ENCODE results near the gene INPP5A.

Gene INPP5A

DNA sequence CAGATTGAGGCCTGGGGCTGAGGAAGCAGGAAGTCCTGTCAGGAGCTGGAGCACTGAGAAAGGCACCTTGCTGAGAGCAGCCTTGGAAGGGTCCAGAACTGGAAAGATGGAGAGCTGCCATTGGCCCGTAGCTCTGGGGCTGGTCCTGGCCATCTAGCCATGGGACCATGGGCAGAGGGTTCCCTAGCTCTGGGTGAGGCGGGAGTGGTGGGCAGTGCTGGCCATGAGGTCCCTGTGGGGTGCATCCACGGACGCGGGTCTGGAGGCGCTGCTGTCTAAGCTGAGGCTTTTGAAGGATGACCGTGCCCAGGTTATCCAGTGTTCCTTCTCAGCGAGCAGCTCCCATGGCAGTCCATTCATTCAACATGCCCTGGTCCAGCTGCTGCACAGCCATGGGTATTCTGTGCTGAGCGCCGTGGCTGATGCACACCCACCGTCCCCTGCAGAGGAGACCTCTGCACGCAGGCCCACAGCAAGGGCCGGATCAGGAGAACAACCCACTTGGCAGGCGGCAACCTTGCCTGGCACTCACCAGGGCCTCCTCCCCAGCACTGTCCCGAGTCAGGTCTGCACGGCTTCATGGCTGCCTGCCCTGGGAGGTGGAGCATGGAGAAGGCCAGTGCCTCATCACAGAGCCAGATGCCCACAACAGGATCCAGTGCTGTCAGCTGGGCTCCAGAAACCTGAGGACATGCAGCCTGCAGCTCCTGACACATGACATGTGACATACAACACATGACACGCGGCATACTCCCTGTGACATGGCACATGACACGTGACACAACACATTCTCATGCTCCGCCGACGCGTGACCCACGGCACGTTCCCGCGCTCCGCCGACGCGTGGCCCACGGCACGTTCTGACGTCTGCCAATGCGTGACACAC lies 121.9 kb downstream of the INPP5A start:
- H3K27ac ChIP-seq (ENCODE audit: low read depth, low read length), result no peak overlapping the region
- no peaks in the 10 kb centered on the region for H3K27me3 ChIP-seq (ENCODE audit: control insufficient read depth, insufficient read depth, low read length)

DNA sequence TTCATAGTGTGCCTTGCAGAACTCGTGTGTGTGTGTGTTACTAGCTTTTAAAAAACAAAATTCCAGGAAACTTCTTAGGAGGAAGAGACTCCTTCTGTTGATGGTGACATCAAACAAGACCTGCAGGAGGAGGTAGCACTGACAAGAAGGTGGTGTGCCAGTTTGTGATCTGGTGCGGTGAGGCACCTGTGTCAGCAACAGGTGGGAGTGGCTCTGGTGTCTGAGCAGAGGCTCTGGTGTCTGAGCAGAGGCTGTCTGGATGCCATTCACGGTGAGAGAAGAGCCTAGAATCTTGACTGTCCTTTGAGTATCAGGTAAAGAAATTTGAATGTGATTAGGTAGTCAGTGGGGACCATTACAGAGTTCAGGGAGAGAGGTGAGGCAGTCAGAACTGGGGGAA lies 122.8 kb downstream of the INPP5A start:
- Histone ChIP-seq H3K36me3 (ENCODE audit: control insufficient read depth, insufficient read depth, low read length) (peaks cover 8% of the 10 kb centered on the region), H3K9ac (ENCODE audit: low read length) (no peak overlapping the region), H3K27ac (ENCODE audit: low read depth, low read length) (no peak overlapping the region)

More for the DNA sequence above, 121.9 kb downstream of the INPP5A start:
- Histone ChIP-seq H3K9ac (ENCODE audit: low read length) (no peak overlapping the region), H3K4me3 (ENCODE audit: low read length) (no peak overlapping the region), H3K36me3 (ENCODE audit: control insufficient read depth, insufficient read depth, low read length) (peaks cover 8% of the 10 kb centered on the region), H3K4me1 (ENCODE audit: control insufficient read depth, insufficient read depth, low read length) (peaks cover 6% of the 10 kb centered on the region)

DNA sequence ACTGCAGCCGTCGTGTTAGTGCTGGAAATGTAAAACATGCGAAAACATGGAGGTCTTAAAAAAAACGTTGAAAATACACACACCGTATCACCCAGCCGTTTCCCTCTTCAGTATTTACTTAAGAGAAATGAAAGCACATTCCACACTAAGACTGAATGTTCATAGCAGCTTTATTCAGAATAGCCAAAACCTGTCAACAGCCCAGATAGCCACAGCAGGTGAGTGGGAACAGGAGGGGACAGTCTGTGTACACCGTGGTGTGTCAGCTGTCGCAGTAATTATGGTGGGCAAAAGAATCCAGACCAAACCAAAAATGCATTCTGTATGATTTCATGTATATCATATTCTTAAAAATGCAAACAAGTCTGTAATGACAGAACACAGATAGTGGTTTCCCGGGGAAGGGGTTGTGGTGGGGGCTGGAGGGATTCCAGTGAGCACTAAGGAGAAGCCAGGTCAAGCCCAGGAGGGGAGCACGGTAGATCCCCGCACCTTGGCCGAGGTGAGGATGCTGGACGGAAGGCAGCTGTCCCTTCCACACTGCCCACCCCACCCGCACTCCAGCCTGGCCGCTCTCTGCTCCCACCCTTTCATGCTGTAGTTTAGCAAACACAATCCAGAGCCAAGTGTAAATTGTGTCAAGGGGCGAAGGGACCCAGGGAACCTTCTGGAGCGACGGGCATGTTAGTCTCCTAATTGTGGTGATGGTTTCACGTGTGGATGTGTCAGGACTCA lies 124.8 kb downstream of the INPP5A start:
- H3K27me3 ChIP-seq (ENCODE audit: control insufficient read depth, insufficient read depth, low read length), result no peaks in the 10 kb centered on the region
- no peak overlapping the region for H3K27ac ChIP-seq (ENCODE audit: low read depth, low read length)
- peaks cover 8% of the 10 kb centered on the region for H3K36me3 ChIP-seq (ENCODE audit: control insufficient read depth, insufficient read depth, low read length)
- H3K9ac ChIP-seq (ENCODE audit: low read length), result no peak overlapping the region
- H3K4me3 ChIP-seq (ENCODE audit: low read length), result no peak overlapping the region
- H3K4me1 ChIP-seq (ENCODE audit: control insufficient read depth, insufficient read depth, low read length), result peaks cover 6% of the 10 kb centered on the region

More for the DNA sequence above, 122.8 kb downstream of the INPP5A start:
- Histone ChIP-seq H3K4me3 (ENCODE audit: low read length) (no peak overlapping the region), H3K27me3 (ENCODE audit: control insufficient read depth, insufficient read depth, low read length) (no peaks in the 10 kb centered on the region), H3K4me1 (ENCODE audit: control insufficient read depth, insufficient read depth, low read length) (peaks cover 6% of the 10 kb centered on the region)

DNA sequence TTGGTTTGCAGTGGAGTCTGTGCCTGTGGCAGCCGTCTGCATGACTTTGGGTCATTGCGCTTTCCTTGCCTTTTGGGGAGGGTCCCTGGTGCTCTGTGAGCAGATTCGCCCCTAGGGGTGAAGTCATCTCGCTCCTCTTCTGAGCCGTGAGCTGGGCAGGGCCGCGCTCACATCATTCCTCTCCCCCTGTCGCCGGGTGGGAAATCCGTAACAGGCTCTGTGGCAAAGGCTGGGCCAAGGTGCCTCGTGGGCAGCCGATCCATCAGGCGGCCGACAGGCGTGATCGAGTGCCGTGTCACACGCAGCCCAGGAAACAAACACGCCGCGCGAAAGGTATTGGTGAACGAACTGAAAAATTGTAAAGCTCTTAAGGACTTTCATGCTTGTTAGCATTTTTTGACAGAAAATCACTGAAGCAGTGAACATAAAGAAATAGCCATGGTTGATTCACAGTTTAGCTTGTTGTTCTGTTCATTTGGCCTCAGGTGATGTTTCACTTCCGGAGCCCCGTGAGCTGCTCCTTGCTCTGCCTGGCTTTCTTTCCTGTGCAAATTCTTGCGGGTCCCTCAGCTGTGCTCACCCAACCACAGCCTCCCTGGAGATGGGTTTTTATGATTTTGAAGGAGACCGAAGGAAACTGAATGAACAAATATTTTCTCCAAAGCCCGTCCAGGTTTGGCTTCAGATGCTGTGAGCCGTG lies 126.2 kb downstream of the INPP5A start:
- Histone ChIP-seq H3K36me3 (ENCODE audit: control insufficient read depth, insufficient read depth, low read length) (peaks cover 8% of the 10 kb centered on the region), H3K4me3 (ENCODE audit: low read length) (no peak overlapping the region), H3K9ac (ENCODE audit: low read length) (no peak overlapping the region), H3K4me1 (ENCODE audit: control insufficient read depth, insufficient read depth, low read length) (peaks cover 6% of the 10 kb centered on the region), H3K27me3 (ENCODE audit: control insufficient read depth, insufficient read depth, low read length) (no peaks in the 10 kb centered on the region), H3K27ac (ENCODE audit: low read depth, low read length) (no peak overlapping the region)

DNA sequence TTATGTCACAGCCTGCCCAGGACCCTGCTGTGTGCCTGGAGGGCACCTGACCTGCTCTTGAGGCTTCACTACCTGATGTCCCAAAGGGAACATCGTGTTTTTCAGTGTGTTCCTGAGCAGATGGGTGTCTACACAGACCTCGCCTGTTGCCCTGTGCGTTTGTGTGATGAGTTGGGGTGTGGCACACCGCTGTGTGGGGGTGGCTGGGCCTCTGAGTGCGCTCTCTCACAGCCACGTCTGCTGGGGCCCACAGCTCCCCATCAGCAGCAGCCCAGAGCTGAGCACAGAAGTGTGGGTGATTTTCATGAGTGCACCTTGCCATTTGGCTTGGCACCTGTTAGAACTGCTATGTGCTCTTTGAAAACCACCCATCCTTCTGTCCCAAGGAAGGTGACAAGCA lies 126.8 kb downstream of the INPP5A start:
- H3K36me3 ChIP-seq (ENCODE audit: control insufficient read depth, insufficient read depth, low read length), result peaks cover 8% of the 10 kb centered on the region
- H3K4me1 ChIP-seq (ENCODE audit: control insufficient read depth, insufficient read depth, low read length), result peaks cover 3% of the 10 kb centered on the region

DNA sequence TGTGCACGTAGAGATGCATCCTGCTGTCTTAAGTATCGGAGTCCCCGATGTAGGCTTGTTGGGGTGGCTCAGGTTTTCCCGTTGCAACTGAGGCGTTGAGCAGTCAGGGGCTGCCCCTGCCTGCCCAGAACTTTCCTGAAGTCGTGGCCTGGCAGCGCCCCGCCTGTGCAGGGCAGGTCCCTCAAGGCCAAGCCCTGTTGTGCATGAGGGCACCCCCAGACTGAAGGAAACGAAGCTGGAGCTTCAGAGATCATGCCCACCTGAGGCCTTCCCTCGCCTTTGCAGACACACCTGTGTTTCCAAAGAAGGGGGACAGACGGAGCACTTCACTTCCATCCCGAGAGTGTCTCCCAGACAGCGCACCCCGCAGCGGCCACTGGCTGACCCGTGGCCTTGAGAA lies 127.3 kb downstream of the INPP5A start:
- Histone ChIP-seq H3K4me3 (ENCODE audit: low read length) (no peak overlapping the region), H3K27me3 (ENCODE audit: control insufficient read depth, insufficient read depth, low read length) (no peaks in the 10 kb centered on the region), H3K27ac (ENCODE audit: low read depth, low read length) (no peak overlapping the region), H3K9ac (ENCODE audit: low read length) (no peak overlapping the region), H3K36me3 (ENCODE audit: control insufficient read depth, insufficient read depth, low read length) (peaks cover 4% of the 10 kb centered on the region), H3K4me1 (ENCODE audit: control insufficient read depth, insufficient read depth, low read length) (peaks cover 3% of the 10 kb centered on the region)

More for the DNA sequence above, 126.8 kb downstream of the INPP5A start:
- no peak overlapping the region for H3K4me3 ChIP-seq (ENCODE audit: low read length)
- no peak overlapping the region for H3K27ac ChIP-seq (ENCODE audit: low read depth, low read length)
- H3K9ac ChIP-seq (ENCODE audit: low read length), result no peak overlapping the region
- H3K27me3 ChIP-seq (ENCODE audit: control insufficient read depth, insufficient read depth, low read length), result no peaks in the 10 kb centered on the region

DNA sequence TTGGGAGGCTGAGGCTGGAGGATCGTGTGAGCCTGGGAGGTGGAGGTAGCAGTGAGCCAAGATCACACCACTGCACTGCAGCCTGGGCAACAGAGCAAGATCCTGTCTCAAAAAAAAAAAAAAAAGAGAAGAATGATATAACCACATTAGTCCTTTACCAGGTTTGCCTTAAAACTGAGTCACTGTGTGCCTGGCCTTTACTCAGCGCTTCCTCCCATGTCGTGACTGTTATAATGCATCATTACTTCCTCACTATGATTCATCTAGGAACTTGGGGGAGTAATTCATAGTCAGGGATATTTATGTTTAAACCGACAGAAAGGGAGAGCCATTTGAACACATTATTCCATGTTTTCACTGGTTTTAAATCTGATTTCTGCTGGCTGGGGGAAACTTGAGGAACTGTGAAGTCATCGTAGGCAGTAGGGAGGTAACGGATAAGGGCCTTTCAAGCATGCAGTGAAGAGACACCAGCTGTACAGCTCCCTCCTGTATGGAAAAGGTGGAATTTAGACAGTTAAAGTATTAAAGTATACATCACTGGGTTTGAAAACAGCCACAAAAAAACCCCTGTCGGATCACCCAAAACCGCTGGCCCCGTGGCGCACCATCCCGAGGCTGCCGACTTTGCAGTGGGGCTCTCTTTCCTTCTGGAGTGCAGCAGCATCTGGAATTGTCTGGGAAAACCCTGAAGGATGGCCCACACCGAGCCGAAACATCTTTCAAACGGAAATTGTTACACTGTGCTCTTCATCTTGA lies 128.5 kb downstream of the INPP5A start:
- peaks cover 3% of the 10 kb centered on the region for H3K4me1 ChIP-seq (ENCODE audit: control insufficient read depth, insufficient read depth, low read length)

DNA sequence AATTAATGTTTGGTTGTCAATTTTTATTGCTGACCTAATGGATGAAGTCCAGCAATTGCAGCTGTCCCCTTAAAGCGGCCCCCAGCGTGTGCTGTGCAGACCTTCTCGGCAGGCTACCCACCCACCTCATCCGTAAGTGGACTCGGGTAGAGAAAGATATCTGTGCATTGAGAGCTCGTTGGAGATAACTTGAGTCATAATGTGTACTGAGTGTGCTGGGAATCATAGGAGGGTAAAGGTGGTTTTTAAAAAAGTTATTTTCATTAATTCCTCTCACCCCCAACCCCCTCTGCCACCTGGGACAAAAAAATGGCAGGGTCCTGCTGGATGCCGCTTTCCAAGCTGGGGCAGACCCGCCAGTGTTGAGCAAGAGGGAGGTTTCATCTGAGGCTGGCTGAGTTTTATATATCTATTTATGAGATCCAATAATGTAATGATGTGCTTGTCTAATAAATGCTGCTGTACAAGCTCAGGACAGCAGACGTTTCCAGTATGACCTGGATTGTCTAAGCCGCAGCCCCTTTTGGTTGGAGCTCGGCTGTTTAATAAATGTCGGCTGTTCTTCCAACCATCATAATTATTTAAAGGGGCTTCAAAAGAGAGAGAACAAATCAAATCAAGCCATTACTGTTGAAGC lies 129.2 kb downstream of the INPP5A start:
- peaks cover 2% of the 10 kb centered on the region for H3K36me3 ChIP-seq (ENCODE audit: control insufficient read depth, insufficient read depth, low read length)
- H3K4me1 ChIP-seq (ENCODE audit: control insufficient read depth, insufficient read depth, low read length), result peaks cover 3% of the 10 kb centered on the region
- no peak overlapping the region for H3K27ac ChIP-seq (ENCODE audit: low read depth, low read length)
- H3K4me3 ChIP-seq (ENCODE audit: low read length), result no peak overlapping the region
- no peak overlapping the region for H3K9ac ChIP-seq (ENCODE audit: low read length)
- no peaks in the 10 kb centered on the region for H3K27me3 ChIP-seq (ENCODE audit: control insufficient read depth, insufficient read depth, low read length)

More for the DNA sequence above, 128.5 kb downstream of the INPP5A start:
- no peak overlapping the region for H3K27ac ChIP-seq (ENCODE audit: low read depth, low read length)
- H3K4me3 ChIP-seq (ENCODE audit: low read length), result no peak overlapping the region
- no peaks in the 10 kb centered on the region for H3K27me3 ChIP-seq (ENCODE audit: control insufficient read depth, insufficient read depth, low read length)
- H3K36me3 ChIP-seq (ENCODE audit: control insufficient read depth, insufficient read depth, low read length), result peaks cover 2% of the 10 kb centered on the region
- no peak overlapping the region for H3K9ac ChIP-seq (ENCODE audit: low read length)

DNA sequence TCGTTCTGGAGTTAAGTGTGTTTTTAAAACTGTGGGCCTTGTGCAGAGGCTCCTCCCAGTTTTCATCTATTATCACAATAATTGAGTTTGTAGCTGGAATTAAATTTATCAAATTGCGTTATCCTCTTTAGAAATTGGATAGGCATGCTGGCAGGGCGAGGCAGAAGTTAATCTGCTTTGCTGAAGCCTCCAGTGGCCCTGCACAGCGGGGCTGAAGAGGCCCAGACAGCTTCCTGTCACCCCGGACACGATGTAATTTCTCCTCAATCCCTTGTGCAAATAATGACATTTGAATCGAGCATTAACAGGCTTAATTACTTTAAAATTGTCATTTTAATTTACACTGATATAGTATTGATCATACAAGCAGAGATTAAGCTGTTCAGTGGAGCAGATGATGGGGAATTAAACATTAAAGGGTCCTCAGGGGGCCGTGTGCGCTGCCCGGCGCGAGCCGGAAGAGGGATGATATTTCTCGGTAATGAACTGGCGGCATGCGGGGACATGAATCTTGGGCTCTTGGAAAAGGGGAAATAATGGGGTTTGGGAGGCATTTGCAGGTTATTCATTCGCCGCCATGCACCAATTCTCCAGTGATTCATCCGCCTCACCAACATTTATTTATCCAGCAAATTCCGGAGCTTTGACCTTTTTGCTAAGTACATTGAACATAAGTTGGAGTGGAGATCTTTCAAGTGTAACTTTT lies 129.9 kb downstream of the INPP5A start:
- no peak overlapping the region for H3K9ac ChIP-seq (ENCODE audit: low read length)
- H3K4me1 ChIP-seq (ENCODE audit: control insufficient read depth, insufficient read depth, low read length), result no peaks in the 10 kb centered on the region
- no peaks in the 10 kb centered on the region for H3K27me3 ChIP-seq (ENCODE audit: control insufficient read depth, insufficient read depth, low read length)
- no peak overlapping the region for H3K4me3 ChIP-seq (ENCODE audit: low read length)
- peaks cover 2% of the 10 kb centered on the region for H3K36me3 ChIP-seq (ENCODE audit: control insufficient read depth, insufficient read depth, low read length)
- H3K27ac ChIP-seq (ENCODE audit: low read depth, low read length), result no peak overlapping the region

DNA sequence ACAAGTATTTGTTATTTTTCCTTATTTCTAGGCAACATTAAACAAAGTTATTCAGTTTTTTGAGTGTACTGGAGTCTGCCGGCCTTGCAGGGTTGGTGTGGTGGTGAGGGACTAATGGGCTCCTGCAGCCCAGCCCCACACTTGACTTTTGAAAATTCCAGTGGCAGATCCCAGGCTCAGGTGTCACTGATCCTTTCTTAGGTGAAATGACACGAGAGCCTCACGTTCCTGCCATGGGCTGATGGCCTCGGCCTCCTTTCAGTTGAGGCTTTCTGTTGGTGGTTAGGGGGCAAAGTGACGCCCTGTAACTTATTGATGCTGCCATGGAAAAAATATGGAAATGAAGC lies 130.4 kb downstream of the INPP5A start:
- peaks cover 2% of the 10 kb centered on the region for H3K36me3 ChIP-seq (ENCODE audit: control insufficient read depth, insufficient read depth, low read length)
- no peaks in the 10 kb centered on the region for H3K4me1 ChIP-seq (ENCODE audit: control insufficient read depth, insufficient read depth, low read length)
- no peak overlapping the region for H3K9ac ChIP-seq (ENCODE audit: low read length)
- H3K27ac ChIP-seq (ENCODE audit: low read depth, low read length), result no peak overlapping the region
- no peaks in the 10 kb centered on the region for H3K27me3 ChIP-seq (ENCODE audit: control insufficient read depth, insufficient read depth, low read length)
- no peak overlapping the region for H3K4me3 ChIP-seq (ENCODE audit: low read length)

DNA sequence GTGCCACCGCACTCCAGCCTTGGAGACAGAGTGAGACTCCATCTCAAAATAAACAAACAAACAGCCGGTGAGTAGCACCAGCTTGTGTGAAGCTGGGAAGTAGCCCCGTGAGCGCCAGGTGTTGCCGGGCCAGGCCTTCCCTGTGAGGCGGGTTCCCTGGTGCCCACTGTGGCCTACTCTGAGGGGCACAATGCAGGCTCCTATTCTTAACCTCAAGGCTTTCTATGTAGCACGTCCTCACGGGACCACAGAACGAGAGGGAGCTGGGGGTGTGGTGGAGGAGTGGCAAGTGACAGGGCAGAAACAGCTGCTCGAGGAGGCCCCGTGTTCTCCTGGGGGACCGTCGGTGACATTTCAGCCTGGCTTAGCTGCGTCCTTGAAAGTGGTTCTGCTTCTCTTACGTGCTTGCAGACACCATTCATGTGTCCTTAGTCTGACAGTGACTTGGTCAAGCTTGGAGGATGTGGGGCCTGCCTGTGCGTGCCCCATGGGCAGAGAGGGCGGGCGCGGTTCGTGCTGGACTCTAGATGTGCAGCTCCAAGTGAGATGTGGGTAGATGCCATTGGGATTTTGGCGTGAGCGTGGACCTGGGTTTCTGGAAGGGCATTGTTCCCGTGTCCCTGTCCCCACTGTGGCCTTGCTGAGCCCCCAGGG lies 131.7 kb downstream of the INPP5A start:
- Histone ChIP-seq H3K4me1 (ENCODE audit: control insufficient read depth, insufficient read depth, low read length) (no peaks in the 10 kb centered on the region), H3K36me3 (ENCODE audit: control insufficient read depth, insufficient read depth, low read length) (peaks cover under 1% of the 10 kb centered on the region), H3K27ac (ENCODE audit: low read depth, low read length) (no peak overlapping the region), H3K4me3 (ENCODE audit: low read length) (no peak overlapping the region), H3K9ac (ENCODE audit: low read length) (no peak overlapping the region), H3K27me3 (ENCODE audit: control insufficient read depth, insufficient read depth, low read length) (no peaks in the 10 kb centered on the region)

All from rectal smooth muscle tissue (tissue), 1 donor.